NCI-H1417 (cell line): ENCODE data around the gene DAD1.
"Not testable (repeated sequence)": the region's sequence is repeated elsewhere in the genome, so short reads cannot be mapped to it uniquely, and the experiment has no call there.

Experiments
- DNase-seq, 3 experiments: peaks; one replicate each; lab custom pipeline; 2025; lab: John Stamatoyannopoulos, UW

DAD1 gene

DNA sequence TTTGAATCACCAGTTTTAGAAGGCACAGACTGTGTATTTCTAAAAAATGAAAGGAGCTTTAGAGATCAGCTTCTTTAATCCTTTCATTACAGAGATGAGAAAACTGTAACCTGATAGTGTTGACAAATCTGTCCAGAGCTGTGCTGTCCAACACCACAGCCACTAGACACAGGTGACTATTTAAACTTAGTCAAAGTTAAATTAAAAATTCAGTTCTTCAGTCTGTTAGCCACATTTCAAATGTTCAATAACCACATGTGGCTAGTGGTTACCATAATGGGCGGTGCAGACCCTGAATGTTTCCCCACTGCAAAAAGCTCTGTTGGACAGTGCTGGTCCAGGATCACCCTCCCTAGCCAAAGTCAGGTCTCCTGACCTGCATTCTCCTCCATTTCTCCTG is 21.6 kb downstream of the DAD1 start:
- no peak for DNase-seq

DNA sequence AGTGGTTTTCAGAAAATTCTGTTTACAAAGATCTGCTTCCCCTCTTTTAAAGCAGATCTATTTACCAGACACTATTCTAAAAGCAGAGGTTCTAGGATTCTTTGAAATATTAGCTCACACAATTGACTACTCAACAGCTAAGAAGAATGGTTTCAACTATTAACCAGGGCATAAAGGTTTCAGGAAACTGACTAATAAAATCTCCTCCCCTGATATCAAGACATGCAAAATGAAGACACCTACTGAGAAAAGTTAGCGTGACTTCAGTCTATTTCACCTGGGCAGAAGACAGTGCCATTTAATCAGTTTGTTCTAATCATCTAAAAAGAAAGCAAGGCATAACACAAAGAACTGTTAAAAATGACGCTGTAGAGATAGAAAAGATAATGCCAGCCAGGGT is 22.2 kb downstream of the DAD1 start:
- DNase-seq: no peak

DNA sequence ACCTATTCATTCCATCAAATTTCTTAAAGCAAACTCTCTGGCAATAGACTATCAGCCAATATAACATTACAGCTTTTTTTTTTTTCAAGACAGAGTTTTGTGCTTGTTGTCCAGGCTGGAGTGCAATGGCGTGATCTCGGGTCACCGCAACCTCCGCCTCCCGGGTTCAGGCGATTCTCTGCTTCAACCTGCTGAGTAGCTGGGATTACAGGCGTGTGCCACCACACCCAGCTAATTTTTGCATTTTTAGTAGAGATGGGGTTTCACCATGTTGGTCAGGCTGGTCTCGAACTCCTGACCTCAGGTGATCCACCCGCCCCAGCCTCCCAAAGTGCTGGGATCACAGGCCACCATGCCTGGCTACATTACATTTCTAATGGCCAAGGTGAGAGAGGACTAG is 22.8 kb downstream of the DAD1 start:
- DNase-seq: not testable (repeated sequence)

DNA sequence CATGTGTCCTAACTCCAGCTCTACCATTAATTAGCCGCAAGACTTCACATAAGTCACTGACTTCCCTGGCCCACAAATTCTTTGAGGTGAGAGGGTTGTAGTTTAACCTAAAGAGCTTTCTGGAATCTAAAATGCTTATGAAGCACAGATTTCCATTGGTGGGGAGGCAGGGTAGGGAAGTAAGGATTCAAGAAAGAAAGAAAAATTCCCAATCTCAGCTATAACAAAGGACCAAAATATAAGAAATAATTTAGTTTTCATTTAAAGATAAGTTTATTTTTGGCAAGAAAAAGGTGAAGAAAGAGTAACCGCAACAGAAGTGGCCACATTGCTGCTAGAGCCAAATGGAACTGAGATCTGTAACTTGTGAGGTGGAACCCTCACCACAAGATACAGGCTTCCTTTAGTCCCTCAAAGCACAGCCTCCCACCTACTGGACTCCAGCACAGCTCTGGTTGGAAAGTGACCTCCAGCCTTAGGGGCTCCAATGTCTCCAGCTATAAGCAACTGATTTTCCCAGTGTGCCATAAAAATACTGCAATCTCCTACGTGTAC is 23.6 kb downstream of the DAD1 start:
- no peak for DNase-seq

DNA sequence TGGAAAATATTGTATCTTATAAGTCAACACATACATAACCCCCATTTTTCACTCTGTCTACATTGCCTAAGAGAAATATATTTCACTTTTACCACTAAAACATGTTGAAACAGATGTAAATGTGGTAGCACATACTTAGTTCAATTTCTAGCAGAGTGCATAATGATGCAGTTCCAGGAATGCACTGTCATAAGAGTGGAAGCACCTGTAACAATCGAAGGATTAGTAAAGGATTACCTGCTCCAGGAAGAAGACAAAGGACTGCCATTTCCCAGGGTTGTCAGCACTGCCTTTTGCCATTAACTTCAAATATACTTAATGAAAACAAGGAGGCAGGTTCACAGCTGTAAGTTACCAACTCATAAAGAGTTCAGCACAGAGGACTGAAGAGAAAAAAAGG is 24.6 kb downstream of the DAD1 start:
- DNase-seq: no peak

DNA sequence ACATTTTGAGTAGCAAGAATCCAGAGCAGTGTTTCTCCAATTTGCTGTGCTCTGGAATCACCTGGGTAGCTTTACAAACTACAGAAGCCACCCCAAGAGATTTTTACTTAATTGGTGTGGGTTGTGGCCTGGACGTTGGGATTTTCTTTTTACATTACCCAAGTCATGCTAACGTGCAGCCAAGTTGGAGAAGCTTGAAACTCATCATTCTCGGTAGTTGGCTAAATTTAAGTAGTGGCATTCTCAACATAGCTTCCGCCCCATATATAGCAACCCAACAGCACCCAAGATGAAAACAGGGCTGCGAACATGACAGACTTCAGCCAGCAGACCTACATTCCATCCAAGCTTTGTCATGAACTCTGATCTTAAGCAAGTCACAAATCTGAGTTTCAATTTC is 25.0 kb downstream of the DAD1 start:
- no peak for DNase-seq

DNA sequence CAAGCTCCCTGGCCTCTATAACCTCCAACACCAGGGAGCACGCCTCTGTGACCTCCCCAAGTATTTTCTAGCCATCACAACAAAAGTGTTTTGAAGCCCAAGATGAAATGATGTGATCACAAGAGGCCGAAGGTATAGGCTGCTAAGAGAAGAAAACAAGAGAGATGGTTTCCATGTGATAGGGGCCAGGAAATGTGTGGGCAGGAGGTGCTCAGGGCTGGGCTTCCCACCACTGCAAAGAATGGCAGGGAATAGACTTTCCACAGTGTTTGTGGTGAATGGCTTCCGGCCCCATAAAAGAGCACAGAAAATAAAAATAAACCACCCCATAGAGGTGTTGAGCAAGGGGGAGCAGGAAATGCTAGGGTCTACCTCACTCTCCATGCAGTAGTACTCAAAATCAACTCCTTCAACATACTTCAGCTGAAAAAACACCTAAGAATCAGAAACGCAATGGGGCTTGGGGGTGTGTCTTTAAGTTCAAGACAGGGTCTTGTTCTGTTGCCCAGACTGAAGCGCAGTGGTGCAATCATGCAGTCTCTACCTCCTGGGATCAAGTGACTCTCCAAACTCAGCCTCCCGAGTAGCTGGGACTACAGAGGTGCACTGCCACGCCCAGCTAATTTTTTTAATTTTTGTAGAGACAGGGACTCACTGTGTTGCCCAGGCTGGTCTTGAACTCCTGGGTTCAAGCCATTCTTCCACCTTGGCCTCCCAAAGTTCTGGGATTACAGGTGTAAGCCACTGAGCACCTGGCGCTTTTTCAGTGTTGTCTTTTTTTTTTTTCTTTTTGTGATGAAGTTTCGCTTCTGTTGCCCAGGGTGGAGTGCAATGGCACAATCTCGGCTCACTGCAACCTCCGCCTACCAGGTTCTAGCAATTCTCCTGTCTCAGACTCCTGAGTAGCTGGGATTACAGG is 27.1 kb downstream of the DAD1 start:
- peak in 1 of 3 experiments; percentile 17 for DNase-seq

DNA sequence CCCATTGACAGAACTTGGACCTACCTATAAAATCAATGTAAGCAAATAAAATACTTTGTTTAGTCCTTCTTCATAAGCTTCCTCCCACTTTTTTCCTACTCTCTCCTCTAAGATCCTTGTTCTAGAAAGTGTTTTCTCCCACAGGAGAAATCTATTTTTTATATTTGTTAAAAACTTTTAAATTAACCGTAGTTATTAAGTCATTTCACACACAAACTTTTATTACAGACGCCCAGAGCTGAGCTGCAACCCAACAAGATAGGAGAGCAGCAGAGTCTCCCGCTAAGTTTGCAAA is 27.7 kb downstream of the DAD1 start:
- DNase-seq: peak in 1 of 3 experiments; percentile 46

DNA sequence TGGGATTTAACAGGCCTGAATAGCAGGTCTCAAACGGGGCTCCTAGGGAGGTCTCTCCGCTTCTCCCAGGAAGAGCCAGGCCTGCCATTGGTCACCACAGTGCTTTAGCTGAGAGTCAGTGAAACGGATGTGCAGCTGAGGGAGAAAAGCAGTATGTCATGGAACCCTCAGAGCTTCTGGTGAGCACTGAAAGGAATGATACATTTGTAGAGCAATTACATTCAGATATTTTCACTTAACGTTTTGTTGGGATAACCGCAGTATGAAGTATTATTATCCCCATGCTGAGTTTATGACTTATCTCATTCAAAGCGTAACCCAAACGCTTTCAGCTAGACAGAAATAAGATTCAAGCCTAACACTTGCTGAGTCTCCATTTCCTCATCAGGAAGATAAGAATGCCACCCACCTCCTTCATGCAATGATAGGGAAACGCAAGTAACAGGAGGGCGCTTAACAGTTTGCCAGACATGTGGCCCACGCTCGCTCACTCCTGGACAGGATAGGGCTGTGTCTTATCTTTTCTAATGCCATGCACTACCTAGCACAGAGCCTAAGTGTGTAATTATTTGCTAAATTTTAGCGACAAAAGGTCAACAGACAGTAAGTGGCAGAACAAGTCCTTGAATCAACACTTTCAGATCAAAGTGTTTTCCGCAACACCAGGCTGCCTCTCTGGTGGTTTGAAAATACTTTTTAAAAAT is 28.2 kb downstream of the DAD1 start:
- DNase-seq: peak in 2 of 3 experiments; percentile 47 to 73

DNA sequence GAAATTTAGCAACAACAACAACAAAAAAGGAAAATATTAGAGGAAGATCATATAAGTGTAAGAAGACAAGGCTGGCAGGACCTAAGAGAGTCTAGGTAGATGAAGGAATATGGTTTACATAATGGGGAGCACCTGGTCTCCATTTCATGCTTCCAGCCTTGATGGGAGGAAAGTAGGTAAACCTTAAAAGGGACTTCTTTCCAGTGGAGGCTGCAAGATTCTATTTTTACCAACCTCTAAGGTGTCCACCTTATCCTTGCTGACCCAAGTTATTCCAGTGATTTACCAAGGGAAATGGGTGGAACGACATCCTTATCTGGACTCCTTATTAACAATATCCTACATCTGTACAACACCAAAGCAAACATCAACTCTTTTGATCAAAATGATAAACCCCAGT is 30.0 kb downstream of the DAD1 start:
- DNase-seq: no peak

DNA sequence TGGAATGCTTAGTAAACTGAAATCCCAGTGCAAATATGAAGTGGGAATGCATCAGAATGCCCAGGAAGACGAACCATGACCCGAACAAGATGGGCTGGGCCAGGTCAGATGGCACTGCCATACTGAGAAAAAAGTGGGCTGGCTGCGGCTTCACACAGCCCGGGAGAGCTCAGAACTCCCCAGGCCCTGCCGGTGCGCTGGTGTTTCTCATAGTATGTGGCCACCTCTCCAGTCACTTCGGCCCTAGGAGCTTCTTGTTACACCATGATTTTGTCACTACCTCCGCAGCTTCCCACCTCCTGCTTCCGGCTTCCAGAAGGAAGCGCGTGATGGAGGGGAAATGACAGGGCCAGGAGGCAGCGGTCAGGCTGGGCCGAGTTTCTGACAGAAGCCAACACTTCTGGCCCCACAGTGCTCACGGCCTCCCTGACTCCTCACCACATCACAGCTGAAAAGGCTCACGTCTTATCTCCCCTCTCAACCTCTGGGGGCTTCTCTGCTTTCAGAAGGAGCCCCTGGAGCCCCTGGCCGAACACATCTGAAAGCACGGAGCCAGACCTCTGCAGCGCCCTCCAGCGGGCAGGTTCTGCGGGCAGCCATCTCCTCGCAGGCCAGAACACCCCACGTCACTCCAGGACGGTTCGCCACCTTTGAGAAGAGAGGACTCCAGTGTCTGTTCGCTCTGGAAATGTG is 30.7 kb downstream of the DAD1 start:
- no peak for DNase-seq

DNA sequence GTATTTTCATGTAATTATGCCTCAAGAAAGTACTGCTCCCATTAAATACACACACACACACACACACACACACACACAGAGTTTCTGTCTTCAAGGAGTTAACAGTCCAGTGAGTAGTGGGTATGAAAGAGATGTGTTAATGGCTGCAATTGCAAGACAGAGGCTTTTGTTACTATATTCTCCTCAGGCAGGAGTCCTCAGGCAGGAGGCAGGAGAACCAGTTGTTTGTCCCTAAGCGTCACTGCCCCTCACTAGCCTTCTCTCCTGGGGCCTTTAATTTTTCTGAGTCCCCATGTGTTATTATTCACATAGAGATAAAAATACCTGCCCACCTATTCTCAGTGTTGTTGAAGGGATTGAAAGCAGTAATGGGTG is 31.2 kb downstream of the DAD1 start:
- DNase-seq: no peak

DNA sequence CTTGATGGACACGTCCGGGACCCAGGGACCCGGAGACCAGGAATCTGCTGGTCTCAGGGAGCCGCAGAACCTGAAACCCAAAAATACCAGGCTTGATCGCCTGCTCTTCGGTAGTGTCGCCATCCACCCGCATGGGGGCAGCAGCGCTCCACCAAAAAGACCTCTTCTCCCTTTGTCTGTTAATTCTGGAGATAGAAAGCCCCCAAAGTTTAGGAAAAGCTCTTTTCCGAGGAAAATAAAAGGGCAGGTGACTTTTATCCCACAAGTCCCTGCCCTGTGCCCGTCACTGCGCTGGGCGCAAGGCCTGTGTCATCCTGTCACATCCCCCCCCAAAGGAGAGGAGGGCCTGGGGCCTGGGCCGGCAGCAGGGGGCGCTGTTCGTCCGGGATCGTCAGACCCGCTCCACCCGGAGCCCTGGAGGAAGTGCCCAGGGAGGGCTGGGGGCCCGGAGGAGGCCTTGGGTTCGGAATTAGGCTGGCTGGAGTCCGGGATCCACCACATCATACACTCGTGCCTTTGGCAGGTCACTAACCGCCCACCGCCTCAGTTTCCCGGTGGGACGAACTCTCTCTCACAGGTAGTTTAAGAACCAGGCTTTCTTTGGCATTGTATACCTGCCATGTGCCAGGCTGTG is 31.9 kb downstream of the DAD1 start:
- peak; percentile 69 to 90 (median 80) for DNase-seq

DNA sequence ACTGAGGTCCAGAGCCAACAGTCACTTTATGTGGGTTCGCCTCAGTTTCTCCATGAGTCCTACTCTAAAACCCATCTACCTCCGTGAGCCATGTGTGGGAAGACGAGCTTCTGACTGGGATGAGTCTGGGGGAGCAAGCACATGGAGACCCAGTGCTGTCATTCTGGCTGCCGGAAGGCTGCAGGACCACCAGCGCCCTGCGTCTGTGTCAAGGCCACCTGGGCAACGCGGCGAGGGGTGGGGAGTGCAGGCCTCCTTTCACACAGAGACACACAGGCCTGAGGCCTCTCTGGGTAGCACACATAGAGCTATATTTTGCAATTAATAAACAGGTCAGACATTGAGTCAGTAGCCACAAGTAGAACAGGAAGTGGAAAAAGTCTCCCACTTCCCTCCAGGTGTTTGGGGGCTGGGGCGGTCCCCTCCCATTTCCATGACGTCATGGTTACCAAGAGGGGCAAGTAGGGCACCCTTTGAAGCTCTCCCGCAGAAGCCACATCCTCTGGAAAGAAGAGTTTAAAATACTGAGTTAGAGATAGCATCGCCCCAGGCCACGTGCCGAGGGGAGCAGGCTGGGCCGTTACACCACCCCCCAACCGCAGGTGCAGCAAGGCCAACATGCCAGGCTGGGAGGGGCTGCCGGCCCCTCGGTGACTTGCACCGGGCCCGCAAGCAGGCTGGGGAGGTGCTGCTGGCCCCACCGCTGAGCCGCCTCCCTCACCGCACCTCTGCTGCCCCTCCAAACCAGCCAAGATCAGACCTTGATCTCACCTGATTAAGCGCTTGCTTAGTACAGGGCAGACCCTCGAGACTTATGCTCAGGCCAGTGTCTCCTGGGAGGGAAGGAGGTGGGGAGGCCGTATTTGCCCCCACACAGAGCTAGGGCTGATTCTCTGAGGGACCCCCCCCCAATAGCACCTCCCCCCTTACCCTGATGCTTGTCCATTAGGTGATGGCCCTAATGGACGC is 32.7 kb downstream of the DAD1 start:
- DNase-seq: peak in 1 of 3 experiments; percentile 35

DNA sequence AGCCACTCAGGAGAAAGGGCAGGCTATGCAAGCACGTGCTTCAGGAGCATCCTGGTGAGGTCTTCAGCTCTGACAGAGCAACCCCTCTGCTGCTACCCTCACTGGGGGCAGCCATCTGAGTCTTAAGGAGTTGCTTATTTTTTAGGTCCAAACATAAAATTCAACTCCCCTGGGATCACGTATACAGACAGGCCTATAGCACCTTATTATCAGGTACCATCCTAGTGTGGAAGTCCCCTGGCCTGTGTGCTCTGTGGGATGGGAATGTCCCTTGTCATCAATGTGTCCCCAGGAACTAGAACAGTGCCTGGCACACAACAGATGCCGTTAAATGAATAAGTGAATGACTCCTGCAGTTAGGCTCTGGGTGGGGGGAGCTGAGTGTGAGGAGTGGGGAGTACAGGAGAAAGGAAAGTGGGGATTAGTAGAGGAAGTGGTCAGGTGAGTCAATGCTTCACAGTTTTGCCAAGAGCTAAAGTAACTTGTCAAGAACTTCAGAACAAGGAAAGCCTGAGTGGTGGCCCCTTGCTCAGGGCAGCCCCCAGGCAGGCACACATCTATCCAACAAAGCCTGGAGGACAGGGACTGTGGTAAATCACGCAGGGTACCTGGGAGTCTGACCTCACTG is 33.5 kb downstream of the DAD1 start:
- DNase-seq: no peak

DNA sequence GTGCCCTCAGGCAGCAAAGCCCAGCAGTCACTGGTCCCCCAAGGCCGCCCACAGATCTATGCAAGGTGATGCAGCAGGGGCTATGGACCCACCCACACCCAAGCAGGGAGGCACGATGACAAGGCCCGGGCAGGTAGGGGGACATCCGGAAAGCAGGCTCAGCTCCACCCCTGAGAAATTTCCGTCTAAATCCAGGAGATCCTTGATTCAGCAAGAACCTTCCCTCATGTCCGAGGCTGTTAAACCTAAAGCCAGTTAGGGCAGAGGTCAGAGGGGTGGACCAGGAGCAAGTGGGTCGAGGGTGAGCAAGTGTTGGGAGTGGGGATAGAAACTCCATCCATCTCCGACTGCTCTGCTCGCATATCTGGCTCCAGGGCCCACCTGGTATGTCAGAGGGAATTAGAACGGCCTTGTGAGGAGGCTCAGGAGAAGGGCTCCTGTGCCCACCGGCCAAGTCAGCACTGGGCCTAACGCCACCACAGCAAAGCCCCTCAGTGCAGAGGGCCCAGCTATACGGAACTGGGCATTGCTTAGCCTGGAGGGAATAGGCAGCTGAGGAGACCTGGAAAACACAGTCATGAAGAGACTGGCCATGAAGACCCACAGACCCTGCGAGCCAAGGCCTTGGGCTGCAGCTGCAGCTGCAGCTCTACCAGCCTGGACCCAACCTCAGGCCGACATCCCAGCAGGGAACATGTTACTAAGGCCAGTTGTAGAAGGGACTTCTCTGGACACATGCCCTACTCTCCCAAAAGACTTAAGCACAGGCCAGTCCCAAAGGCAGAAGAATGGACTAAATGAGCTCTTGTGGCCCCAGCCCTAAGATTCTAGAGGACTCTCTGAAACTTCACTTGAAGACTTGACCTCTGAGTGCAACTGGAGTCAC is 34.3 kb downstream of the DAD1 start:
- no peak for DNase-seq

DNA sequence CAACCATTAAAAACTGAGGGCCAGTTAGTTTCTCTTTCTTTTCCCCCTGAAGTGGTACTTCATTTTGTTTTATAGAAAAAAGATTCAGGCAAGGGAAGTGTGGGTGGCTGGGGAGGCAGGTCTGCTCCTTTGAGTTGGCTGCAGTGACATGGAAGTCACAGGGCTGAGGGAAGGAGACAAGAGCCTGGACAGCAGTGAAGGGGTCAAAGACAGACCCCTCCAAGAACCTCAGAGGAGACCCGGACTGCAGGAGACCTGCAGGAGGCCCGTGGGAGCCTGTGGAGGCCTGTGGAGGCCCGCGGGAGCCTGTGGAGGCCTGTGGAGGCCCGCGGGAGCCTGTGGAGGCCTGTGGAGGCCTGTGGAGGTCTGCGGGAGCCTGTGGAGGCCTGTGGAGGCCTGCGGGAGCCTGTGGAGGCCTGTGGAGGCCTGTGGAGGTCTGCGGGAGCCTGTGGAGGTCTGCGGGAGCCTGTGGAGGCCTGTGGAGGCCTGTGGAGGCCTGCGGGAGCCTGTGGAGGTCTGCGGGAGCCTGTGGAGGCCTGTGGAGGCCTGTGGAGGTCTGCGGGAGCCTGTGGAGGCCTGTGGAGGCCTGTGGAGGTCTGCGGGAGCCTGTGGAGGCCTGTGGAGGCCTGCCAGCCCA is 35.0 kb downstream of the DAD1 start:
- DNase-seq: not testable (repeated sequence)

DNA sequence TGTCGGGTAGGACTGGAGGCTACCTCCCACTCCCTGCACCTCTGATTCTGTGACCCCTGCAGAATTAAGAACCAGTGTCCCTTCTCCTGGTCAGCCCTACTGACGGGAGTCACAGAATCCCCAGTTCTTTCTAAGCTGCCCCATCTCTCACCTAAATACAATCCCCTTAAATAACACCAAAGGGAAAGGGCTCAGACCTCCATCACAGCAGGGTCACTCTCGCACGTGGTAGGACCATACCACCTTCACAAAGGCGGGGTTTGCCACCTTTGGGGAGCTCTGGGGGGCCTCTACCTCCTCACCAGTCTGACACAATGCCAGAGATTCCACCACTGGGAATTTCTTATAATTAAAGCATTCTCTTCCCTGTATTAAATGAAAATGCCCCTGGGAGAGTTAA is 35.6 kb downstream of the DAD1 start:
- no peak for DNase-seq

DNA sequence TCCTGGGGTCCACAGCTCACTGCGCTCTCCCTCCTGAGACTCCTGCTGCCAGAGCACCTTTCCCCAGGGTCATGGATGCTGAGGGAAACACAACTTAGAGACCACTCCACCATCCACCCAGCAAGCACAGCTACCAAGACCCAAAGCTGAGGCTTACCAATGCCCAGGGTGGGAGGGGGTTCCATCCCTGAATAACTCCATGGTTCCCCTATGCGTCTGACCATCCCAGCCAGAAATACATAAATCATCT is 36.3 kb downstream of the DAD1 start:
- DNase-seq: no peak
